Body of pancreas (tissue), 4 donors: Measurements from ENCODE around the gene ZBTB8A.

Experiments used
- CTCF ChIP-seq, 7 experiments: fragments of 450-650 bp in 4 of 7; fragments of 200-600 bp in 3 of 7; sonication (generic) in 3 of 7; IDR thresholded peaks; one replicate each; pipeline ENCODE4 v1.5.1; 2016 to 2019; ENCODE audit warnings: antibody characterized with exemption in 7 of 7
- POLR2A ChIP-seq, 3 donors: fragments of 450-650 bp; IDR thresholded peaks; one replicate each; pipeline ENCODE4 v1.6.1; 2016; ENCODE audit warnings: antibody characterized with exemption in 3 of 3, mild to moderate bottlenecking in 2 of 3

GRCh38 chr1:32639489-32640075 is 100.4 kb downstream of the ZBTB8A start:
- TF ChIP-seq CTCF (IDR thresholded peaks at IDR 0.05) = no peak
- no peak for TF ChIP-seq POLR2A (IDR thresholded peaks at IDR 0.05)
